ENCODE data around the gene BACH2.

DNA sequence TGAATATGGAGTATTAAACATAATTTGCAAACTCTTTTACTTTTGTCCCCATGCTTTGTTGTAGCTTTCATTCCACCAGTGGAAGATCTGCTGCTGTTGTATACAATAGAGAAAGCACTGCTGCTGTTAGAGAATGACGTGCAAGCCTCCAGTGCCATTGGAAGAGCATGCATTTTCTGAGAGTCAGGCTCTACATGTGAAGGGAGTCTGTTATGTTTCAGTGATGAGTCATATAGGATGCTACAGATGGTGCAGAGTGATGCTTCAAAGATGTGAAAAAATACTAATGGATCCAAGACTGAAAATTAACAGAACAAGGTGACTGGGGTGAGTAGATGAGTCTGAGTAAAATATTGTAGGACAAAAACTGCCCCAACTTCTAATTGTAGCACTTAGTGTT, 22.4 kb upstream of the BACH2 start:
- TF ChIP-seq, protein P1, sequence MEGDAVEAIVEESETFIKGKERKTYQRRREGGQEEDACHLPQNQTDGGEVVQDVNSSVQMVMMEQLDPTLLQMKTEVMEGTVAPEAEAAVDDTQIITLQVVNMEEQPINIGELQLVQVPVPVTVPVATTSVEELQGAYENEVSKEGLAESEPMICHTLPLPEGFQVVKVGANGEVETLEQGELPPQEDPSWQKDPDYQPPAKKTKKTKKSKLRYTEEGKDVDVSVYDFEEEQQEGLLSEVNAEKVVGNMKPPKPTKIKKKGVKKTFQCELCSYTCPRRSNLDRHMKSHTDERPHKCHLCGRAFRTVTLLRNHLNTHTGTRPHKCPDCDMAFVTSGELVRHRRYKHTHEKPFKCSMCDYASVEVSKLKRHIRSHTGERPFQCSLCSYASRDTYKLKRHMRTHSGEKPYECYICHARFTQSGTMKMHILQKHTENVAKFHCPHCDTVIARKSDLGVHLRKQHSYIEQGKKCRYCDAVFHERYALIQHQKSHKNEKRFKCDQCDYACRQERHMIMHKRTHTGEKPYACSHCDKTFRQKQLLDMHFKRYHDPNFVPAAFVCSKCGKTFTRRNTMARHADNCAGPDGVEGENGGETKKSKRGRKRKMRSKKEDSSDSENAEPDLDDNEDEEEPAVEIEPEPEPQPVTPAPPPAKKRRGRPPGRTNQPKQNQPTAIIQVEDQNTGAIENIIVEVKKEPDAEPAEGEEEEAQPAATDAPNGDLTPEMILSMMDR (conservative IDR thresholded peaks at IDR 0.05 in 1 of 2, IDR thresholded peaks at IDR 0.05 in 1 of 2; ENCODE audit: low read depth in 1 of 2, low read length in 2 of 2), result no peak
- TF ChIP-seq EZH2 (IDR thresholded peaks at IDR 0.05; ENCODE audit: low read length, missing control alignments), result no peak

Measured in fibroblast of lung (primary cell).